SJSA1 (cell line): Measurements from ENCODE around the gene BMP6. TPM values are rescaled to one million over a fixed set of nuclear protein-coding genes. Genes with fewer than 3 reads are reported as not detected.

Experiments used
- DNase-seq, 2 experiments: peaks; one replicate each; pipeline ENCODE4 v3.0.0-alpha.2; 2015 to 2020; ENCODE audit warnings: low spot score in 2 of 2, low read depth in 1 of 2
- H3K27ac ChIP-seq: fragments of 250-450 bp; sonication (Bioruptor Pico); 2 replicates; pipeline ENCODE4 v1.5.1; 2020; ENCODE audit warnings: mild to moderate bottlenecking, moderate library complexity
- H3K27me3 ChIP-seq: fragments of 250-450 bp; sonication (Bioruptor Pico); replicated peaks from 2 replicates; pipeline ENCODE4 v1.5.1; 2020; ENCODE audit warnings: mild to moderate bottlenecking, moderate library complexity
- H3K36me3 ChIP-seq: fragments of 250-450 bp; sonication (Bioruptor Pico); 2 replicates; pipeline ENCODE4 v1.5.1; 2020; ENCODE audit warnings: mild to moderate bottlenecking
- H3K4me1 ChIP-seq: fragments of 250-450 bp; sonication (Bioruptor Pico); replicated peaks from 2 replicates; pipeline ENCODE4 v1.6.1; 2021; ENCODE audit warnings: mild to moderate bottlenecking
- H3K4me3 ChIP-seq: fragments of 250-450 bp; sonication (Bioruptor Pico); 2 replicates; pipeline ENCODE4 v1.5.1; 2020; ENCODE audit warnings: mild to moderate bottlenecking
- H3K9me3 ChIP-seq: fragments of 250-450 bp; sonication (Bioruptor Pico); replicated peaks from 2 replicates; pipeline ENCODE4 v1.5.1; 2020; ENCODE audit warnings: mild to moderate bottlenecking
- total RNA-seq: library from RNA; depleted of rRNA; stranded (reverse); fragments of >200 nt; shearing (Covaris generic); gene quantifications from 2 replicates; pipeline ENCODE4 v1.2.3, GENCODE V29; 2014

The BMP6 gene
- total RNA-seq, 1 experiment from 2014 or later = 1.7 TPM

- Histone ChIP-seq H3K9me3 (no peaks in the 10 kb centered on the region), H3K36me3 (no peaks in the 10 kb centered on the region), H3K4me1 (peaks cover 47% of the 10 kb centered on the region), H3K27ac (no peak overlapping the region), H3K27me3 (peaks cover 23% of the 10 kb centered on the region), H3K4me3 (peak overlapping the region; percentile 47)
- peak in 1 of 2 experiments; percentile 44 for DNase-seq
These were observed 652 bp downstream of the BMP6 start for GRCh38 chr6:7726416-7727085.

DNA sequence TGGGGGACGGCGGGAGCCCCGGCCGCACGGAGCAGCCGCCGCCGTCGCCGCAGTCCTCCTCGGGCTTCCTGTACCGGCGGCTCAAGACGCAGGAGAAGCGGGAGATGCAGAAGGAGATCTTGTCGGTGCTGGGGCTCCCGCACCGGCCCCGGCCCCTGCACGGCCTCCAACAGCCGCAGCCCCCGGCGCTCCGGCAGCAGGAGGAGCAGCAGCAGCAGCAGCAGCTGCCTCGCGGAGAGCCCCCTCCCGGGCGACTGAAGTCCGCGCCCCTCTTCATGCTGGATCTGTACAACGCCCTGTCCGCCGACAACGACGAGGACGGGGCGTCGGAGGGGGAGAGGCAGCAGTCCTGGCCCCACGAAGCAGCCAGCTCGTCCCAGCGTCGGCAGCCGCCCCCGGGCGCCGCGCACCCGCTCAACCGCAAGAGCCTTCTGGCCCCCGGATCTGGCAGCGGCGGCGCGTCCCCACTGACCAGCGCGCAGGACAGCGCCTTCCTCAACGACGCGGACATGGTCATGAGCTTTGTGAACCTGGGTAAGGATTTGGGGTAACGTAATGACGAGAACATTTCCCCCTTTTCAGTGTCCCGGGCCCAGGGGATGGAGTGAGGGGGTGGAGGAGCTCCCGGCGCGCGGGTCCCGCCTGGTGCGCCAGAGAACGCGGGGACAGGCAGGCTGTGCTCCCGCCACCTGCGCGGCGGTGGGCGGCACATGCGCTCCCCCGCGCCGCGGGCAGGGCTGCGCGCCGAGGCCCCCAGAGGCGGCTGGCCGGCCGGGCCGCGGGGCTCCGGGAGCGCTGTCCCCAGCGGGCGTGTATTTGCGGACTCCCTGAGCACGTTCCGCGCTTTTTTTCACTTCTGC lies 1.4 kb downstream of the BMP6 start:
- Histone ChIP-seq H3K36me3 (no peaks in the 10 kb centered on the region), H3K4me3 (peak overlapping the region; percentile 47), H3K4me1 (peaks cover 54% of the 10 kb centered on the region), H3K27ac (no peak overlapping the region), H3K27me3 (peaks cover 23% of the 10 kb centered on the region), H3K9me3 (no peaks in the 10 kb centered on the region)
- DNase-seq = peak in 1 of 2 experiments; percentile 57

GRCh38 chr6:7727946-7728854 lies 2.3 kb downstream of the BMP6 start:
- no peak for DNase-seq
- H3K4me1 ChIP-seq = peaks cover 52% of the 10 kb centered on the region
- peaks cover 23% of the 10 kb centered on the region for H3K27me3 ChIP-seq
- no peaks in the 10 kb centered on the region for H3K9me3 ChIP-seq
- no peaks in the 10 kb centered on the region for H3K36me3 ChIP-seq
- H3K4me3 ChIP-seq = peak overlapping the region; percentile 47; the same call in 1 of the 2 replicates
- H3K27ac ChIP-seq = no peak overlapping the region

GRCh38 chr6:7728855-7729590 lies 3.1 kb downstream of the BMP6 start:
- Histone ChIP-seq H3K36me3 (no peaks in the 10 kb centered on the region), H3K9me3 (no peaks in the 10 kb centered on the region), H3K27ac (no peak overlapping the region), H3K4me1 (peaks cover 51% of the 10 kb centered on the region), H3K27me3 (peaks cover 23% of the 10 kb centered on the region), H3K4me3 (no peak overlapping the region)
- no peak for DNase-seq

DNA sequence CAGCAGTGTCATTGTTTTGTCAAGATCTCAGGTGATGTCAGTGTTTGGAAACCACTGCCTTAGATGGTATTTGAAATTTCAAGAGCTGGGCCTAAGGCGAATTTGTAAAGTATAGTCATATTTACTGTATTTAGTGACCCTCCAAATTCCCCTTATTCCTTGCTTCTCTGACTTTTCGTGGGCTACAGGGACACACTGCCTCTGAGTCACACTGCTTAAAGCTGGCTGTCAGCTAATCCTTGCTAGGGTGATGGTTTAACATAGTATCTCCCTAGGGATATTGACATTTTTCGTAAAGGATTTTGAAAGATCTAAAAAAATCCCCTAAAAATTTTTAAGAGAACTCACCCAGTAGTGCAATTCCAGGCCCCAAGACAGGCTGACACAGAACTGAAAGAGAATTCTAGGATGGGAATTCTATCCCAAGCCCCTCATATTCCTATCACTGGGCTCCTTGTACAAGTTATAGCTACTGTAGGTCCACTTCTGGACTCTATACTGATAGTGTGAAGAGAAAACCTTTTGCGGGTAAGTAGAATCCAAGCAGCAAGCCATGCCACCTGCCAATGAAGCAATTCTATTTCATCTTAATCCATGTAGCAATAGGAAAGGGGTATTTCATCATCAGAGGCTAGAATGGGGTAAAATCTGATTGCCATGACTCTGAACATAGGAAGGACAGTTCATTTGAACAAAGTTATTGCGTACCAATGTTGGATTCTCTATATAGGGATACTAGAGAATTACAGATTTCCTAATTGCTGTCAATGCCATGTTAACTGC lies 4.3 kb downstream of the BMP6 start:
- Histone ChIP-seq H3K36me3 (no peaks in the 10 kb centered on the region), H3K4me3 (no peak overlapping the region), H3K27me3 (peaks cover 16% of the 10 kb centered on the region), H3K9me3 (no peaks in the 10 kb centered on the region), H3K27ac (peak overlapping the region; percentile 75), H3K4me1 (peaks cover 51% of the 10 kb centered on the region)
- DNase-seq = peak in 1 of 2 experiments; percentile 23

GRCh38 chr6:7730784-7731227 lies 4.9 kb downstream of the BMP6 start:
- Histone ChIP-seq H3K4me3 (no peak overlapping the region), H3K36me3 (no peaks in the 10 kb centered on the region), H3K9me3 (no peaks in the 10 kb centered on the region), H3K27ac (peak overlapping the region; percentile 75), H3K4me1 (peaks cover 47% of the 10 kb centered on the region), H3K27me3 (peaks cover 11% of the 10 kb centered on the region)
- DNase-seq = peak; percentile 86 to 92

GRCh38 chr6:7731294-7731693 lies 5.4 kb downstream of the BMP6 start:
- no peaks in the 10 kb centered on the region for H3K9me3 ChIP-seq
- no peaks in the 10 kb centered on the region for H3K36me3 ChIP-seq
- peak in 1 of 2 experiments; percentile 57 for DNase-seq
- peaks cover 44% of the 10 kb centered on the region for H3K4me1 ChIP-seq
- H3K4me3 ChIP-seq = no peak overlapping the region
- H3K27me3 ChIP-seq = peaks cover 10% of the 10 kb centered on the region
- peak overlapping the region; percentile 75 for H3K27ac ChIP-seq

GRCh38 chr6:7732228-7732627 lies 6.3 kb downstream of the BMP6 start:
- Histone ChIP-seq H3K27ac (peak overlapping the region; percentile 75), H3K27me3 (peaks cover 4% of the 10 kb centered on the region; the same call in 1 of the 2 replicates), H3K9me3 (no peaks in the 10 kb centered on the region), H3K4me1 (peaks cover 34% of the 10 kb centered on the region), H3K36me3 (no peaks in the 10 kb centered on the region), H3K4me3 (no peak overlapping the region)
- DNase-seq = peak in 1 of 2 experiments; percentile 36

DNA sequence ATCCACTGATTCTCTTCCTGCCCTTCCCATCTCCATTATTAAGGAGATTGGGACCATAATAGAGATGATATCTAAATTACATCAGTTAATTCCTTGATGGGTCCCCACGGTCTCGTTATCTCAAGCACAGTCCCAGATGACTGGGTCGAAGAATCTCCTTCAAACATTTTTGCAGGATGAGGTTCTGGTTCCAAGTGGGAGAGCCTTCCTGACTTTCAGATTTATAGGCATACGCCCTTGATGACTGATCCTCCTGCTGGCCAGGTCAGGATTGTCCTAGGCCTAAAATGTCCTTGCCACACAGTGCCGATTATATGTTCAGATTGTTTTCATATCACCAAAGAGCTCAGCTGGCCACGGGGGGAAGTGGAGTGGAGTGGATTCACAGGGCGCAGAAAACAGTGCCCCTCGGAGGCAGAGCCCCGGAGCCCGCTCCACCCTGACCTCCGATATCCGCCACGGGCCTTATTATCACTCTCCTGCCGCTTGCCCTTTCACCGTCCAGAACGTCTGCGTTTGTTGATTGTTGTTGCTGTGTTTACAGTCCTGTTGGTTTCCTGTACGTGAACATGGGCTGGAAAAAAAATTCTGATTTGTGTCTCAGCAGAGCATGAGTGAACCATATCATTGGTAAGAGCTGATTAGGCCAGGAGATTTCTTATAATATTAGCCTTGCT lies 8.9 kb downstream of the BMP6 start:
- Histone ChIP-seq H3K27me3 (no peaks in the 10 kb centered on the region), H3K4me3 (no peak overlapping the region), H3K27ac (no peak overlapping the region), H3K36me3 (no peaks in the 10 kb centered on the region), H3K9me3 (no peaks in the 10 kb centered on the region), H3K4me1 (peaks cover 26% of the 10 kb centered on the region)
- DNase-seq = no peak

- Histone ChIP-seq H3K27me3 (no peaks in the 10 kb centered on the region), H3K27ac (no peak overlapping the region), H3K4me1 (peaks cover 6% of the 10 kb centered on the region), H3K36me3 (no peaks in the 10 kb centered on the region), H3K9me3 (no peaks in the 10 kb centered on the region), H3K4me3 (no peak overlapping the region)
- DNase-seq = no peak
These were observed 11.2 kb downstream of the BMP6 start for GRCh38 chr6:7737106-7737505.

DNA sequence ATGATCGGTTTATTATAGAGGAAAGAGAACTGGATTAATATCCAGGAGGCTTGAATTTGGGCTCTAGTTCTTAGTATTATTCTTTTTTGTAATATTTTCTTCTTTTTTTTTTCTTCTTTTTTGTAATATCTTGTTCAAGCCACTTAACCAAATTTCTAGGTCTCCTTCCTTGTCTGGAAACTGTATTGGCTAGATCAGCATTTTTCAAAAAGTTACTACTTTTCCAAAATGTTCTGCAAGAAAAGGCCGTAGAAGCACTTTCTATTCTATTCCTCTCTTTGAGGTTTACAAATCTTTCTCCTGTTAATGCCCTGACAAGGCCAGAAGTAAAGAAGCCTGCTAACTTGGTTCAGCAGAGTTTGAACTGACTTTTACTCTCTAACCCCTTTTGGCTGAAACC lies 12.0 kb downstream of the BMP6 start:
- Histone ChIP-seq H3K9me3 (no peaks in the 10 kb centered on the region), H3K4me3 (no peak overlapping the region), H3K36me3 (no peaks in the 10 kb centered on the region), H3K4me1 (no peaks in the 10 kb centered on the region), H3K27ac (no peak overlapping the region), H3K27me3 (no peaks in the 10 kb centered on the region)
- no peak for DNase-seq

DNA sequence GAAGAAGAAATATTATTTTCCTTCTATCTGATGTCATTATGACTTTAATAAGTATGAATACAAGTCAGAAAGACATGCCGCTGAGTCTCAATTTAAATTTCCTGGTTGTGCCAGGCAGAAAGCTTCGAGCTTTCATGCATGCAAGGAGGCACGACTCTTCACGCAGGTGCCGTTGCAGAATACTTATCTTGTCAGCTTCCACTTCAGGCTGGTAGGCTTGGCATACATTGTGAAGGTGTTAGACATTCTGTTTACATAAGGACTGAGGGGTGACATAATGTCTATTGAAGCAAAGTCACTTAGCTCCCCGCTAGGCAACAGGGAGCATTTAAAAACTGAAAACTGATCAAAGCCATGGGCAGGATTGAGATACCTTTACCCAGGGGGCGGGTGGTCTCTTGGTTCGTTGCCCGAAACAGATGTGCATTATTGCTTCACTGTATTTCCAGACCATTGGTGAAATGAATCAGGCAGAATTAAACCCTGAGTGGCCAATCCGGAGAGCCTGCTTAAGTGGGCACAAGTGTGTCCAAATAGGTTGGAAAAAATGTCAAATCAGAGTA lies 16.4 kb downstream of the BMP6 start:
- no peak for DNase-seq
- Histone ChIP-seq H3K27ac (no peak overlapping the region), H3K27me3 (no peaks in the 10 kb centered on the region), H3K36me3 (no peaks in the 10 kb centered on the region), H3K4me1 (no peaks in the 10 kb centered on the region), H3K4me3 (no peak overlapping the region), H3K9me3 (no peaks in the 10 kb centered on the region)
